CD8-positive, alpha-beta memory T cell (primary cell): ENCODE measurements around the gene SPCS1. TPM values are rescaled to one million over a fixed set of nuclear protein-coding genes. Genes with fewer than 3 reads are reported as not detected.
A peak's percentile ranks its signal among the peaks of the same experiment; 100 is the strongest.

Experiments
- CTCF ChIA-PET: fragments of 350-600 bp; sonication (Branson Sonifier 250); formaldehyde crosslinking; loops from one replicate; lab custom pipeline; 2021; ENCODE audit warnings: antibody characterized with exemption; lab: Charles Lee
- POLR2A ChIA-PET: fragments of 350-600 bp; sonication (Branson Sonifier 250); formaldehyde crosslinking; loops from one replicate; lab custom pipeline; 2021; ENCODE audit warnings: antibody characterized with exemption; lab: Charles Lee
- DNase-seq, 5 donors: peaks; one replicate each; pipeline versions ENCODE4 v3.0.0 to v3.0.0-alpha.2; 2020 to 2022; ENCODE audit warnings: mixed read lengths in 1 of 5
- H3K27ac ChIP-seq: one replicate; pipeline ENCODE4 v1.7.0; 2013; ENCODE audit warnings: low read depth, mild to moderate bottlenecking, low read length, moderate library complexity
- H3K27me3 ChIP-seq: 2 replicates; pipeline ENCODE4 v1.7.0; 2013; ENCODE audit warnings: low read length, mild to moderate bottlenecking; ENCODE audit not compliant: insufficient read depth, poor library complexity, severe bottlenecking
- H3K36me3 ChIP-seq: 2 replicates; pipeline ENCODE4 v1.7.0; 2013; ENCODE audit warnings: mild to moderate bottlenecking, low read length, moderate library complexity; ENCODE audit not compliant: insufficient read depth
- H3K4me1 ChIP-seq: 2 replicates; pipeline ENCODE4 v1.7.0; 2013; ENCODE audit warnings: mild to moderate bottlenecking, low read length, moderate library complexity; ENCODE audit not compliant: insufficient read depth
- H3K4me3 ChIP-seq: 2 replicates; pipeline ENCODE4 v1.7.0; 2013; ENCODE audit warnings: mild to moderate bottlenecking, low read length
- H3K9me3 ChIP-seq: 2 replicates; pipeline ENCODE4 v1.7.0; 2013; ENCODE audit warnings: mild to moderate bottlenecking, low read length
- H3K27ac Mint-ChIP-seq, 8 donors: one replicate each; pipeline ENCODE4 v1.8.0; 2020 to 2021; ENCODE audit warnings: mixed read lengths in 8 of 8, mild to moderate bottlenecking in 6 of 8, inconsistent platforms in 3 of 8, moderate library complexity in 3 of 8
- H3K27me3 Mint-ChIP-seq, 2 donors: one replicate each; pipeline ENCODE4 v1.8.0; 2020 to 2021; ENCODE audit warnings: mixed read lengths in 2 of 2, mild to moderate bottlenecking in 1 of 2, moderate library complexity in 1 of 2
- H3K36me3 Mint-ChIP-seq, 3 donors: one replicate each; pipeline ENCODE4 v1.8.0; 2020 to 2021; ENCODE audit warnings: mixed read lengths in 3 of 3, inconsistent platforms in 1 of 3, mild to moderate bottlenecking in 1 of 3
- H3K4me1 Mint-ChIP-seq, 3 donors: one replicate each; pipeline ENCODE4 v1.8.0; 2020 to 2021; ENCODE audit warnings: mixed read lengths in 3 of 3, inconsistent platforms in 1 of 3, mild to moderate bottlenecking in 1 of 3
- H3K4me3 Mint-ChIP-seq, 7 donors: one replicate each; pipeline ENCODE4 v1.8.0; 2020 to 2021; ENCODE audit warnings: mixed read lengths in 7 of 7, mild to moderate bottlenecking in 6 of 7, moderate library complexity in 4 of 7, inconsistent platforms in 2 of 7
- H3K9me3 Mint-ChIP-seq, 5 donors: one replicate each; pipeline ENCODE4 v1.8.0; 2020 to 2022; ENCODE audit warnings: mixed read lengths in 5 of 5, mild to moderate bottlenecking in 3 of 5, moderate library complexity in 2 of 5, inconsistent platforms in 1 of 5
- polyA plus RNA-seq: library from polyadenylated mRNA; unstranded; fragments of 300-500 nt; fragmentation: Illumina TruSeq; gene quantifications from one replicate; pipeline ENCODE4 v1.2.3, GENCODE V29; 2021
- total RNA-seq, 2 experiments: library from RNA; stranded (reverse); gene quantifications; one replicate each; pipeline ENCODE4 v1.2.3, GENCODE V29; 2021

Gene SPCS1
- total and polyA plus RNA-seq, 3 experiments from 2014 or later: 154 to 357 (median 156) TPM

- Histone ChIP-seq H3K27me3 (no peaks in the 10 kb centered on the region), H3K36me3 (peaks cover 9% of the 10 kb centered on the region), H3K9me3 (no peaks in the 10 kb centered on the region), H3K4me3 (no peak overlapping the region), H3K4me1 (peaks cover 19% of the 10 kb centered on the region), H3K27ac (no peak overlapping the region)
- DNase-seq: no peak
- ChIA-PET CTCF (no interaction called here), POLR2A (no interaction called here)
- no peaks in the 10 kb centered on the region for H3K27me3 Mint-ChIP-seq
- no peaks in the 10 kb centered on the region for H3K9me3 Mint-ChIP-seq
- H3K4me3 Mint-ChIP-seq: no peak overlapping the region
- H3K4me1 Mint-ChIP-seq: peaks cover 18 to 23% (median 18%) of the 10 kb centered on the region in 3 donors
- H3K27ac Mint-ChIP-seq: peak overlapping the region in 4 of 8 donors; percentile 27 to 51 (median 41)
- H3K36me3 Mint-ChIP-seq: peaks cover 0 to 41% (median 0%) of the 10 kb centered on the region in 3 donors
Measured at GRCh38 chr3:52710512-52710911, 4.6 kb downstream of the SPCS1 start.

- Mint-ChIP-seq H3K27me3 (no peaks in the 10 kb centered on the region), H3K4me1 (peaks cover 6 to 7% (median 7%) of the 10 kb centered on the region in 3 donors), H3K27ac (peak overlapping the region in 5 of 8 donors; percentile 2 to 79 (median 64)), H3K4me3 (no peak overlapping the region), H3K9me3 (no peaks in the 10 kb centered on the region), H3K36me3 (peaks cover 0 to 37% (median 0%) of the 10 kb centered on the region in 3 donors)
- CTCF ChIA-PET: no interaction called here
- Histone ChIP-seq H3K4me1 (peaks cover 8% of the 10 kb centered on the region), H3K4me3 (no peak overlapping the region), H3K36me3 (peaks cover 9% of the 10 kb centered on the region), H3K27ac (no peak overlapping the region), H3K27me3 (no peaks in the 10 kb centered on the region), H3K9me3 (no peaks in the 10 kb centered on the region)
- POLR2A ChIA-PET: no interaction called here
- no peak for DNase-seq
Measured at GRCh38 chr3:52712291-52713212, 6.6 kb downstream of the SPCS1 start.

- Mint-ChIP-seq H3K4me1 (peaks cover 0 to 4% (median 1%) of the 10 kb centered on the region in 3 donors), H3K36me3 (peaks cover 2 to 34% (median 3%) of the 10 kb centered on the region in 3 donors), H3K27ac (no peak overlapping the region), H3K9me3 (peaks cover 0 to 2% (median 1%) of the 10 kb centered on the region in 5 donors), H3K4me3 (no peak overlapping the region), H3K27me3 (no peaks in the 10 kb centered on the region)
- DNase-seq: no peak
- no peak overlapping the region for H3K27ac ChIP-seq
- H3K27me3 ChIP-seq: no peaks in the 10 kb centered on the region
- no peaks in the 10 kb centered on the region for H3K9me3 ChIP-seq
- H3K4me3 ChIP-seq: no peak overlapping the region
- H3K4me1 ChIP-seq: no peaks in the 10 kb centered on the region
- ChIA-PET CTCF (no interaction called here), POLR2A (no interaction called here)
- no peaks in the 10 kb centered on the region for H3K36me3 ChIP-seq
Measured at GRCh38 chr3:52714335-52715302, 8.7 kb downstream of the SPCS1 start.

- Histone ChIP-seq H3K36me3 (no peaks in the 10 kb centered on the region), H3K27ac (no peak overlapping the region), H3K4me3 (no peak overlapping the region), H3K4me1 (peaks cover 11% of the 10 kb centered on the region), H3K9me3 (no peaks in the 10 kb centered on the region), H3K27me3 (no peaks in the 10 kb centered on the region)
- Mint-ChIP-seq H3K27ac (peak overlapping the region in 1 of 8 donors; percentile 30), H3K36me3 (peaks cover 4 to 37% (median 10%) of the 10 kb centered on the region in 3 donors), H3K9me3 (peaks cover 0 to 8% (median 3%) of the 10 kb centered on the region in 5 donors), H3K4me3 (no peak overlapping the region), H3K4me1 (peaks cover 8 to 13% (median 12%) of the 10 kb centered on the region in 3 donors), H3K27me3 (no peaks in the 10 kb centered on the region)
- DNase-seq: no peak
- ChIA-PET POLR2A (no interaction called here), CTCF (no interaction called here)
Measured at GRCh38 chr3:52715714-52716305, 9.9 kb downstream of the SPCS1 start.

- CTCF ChIA-PET: no interaction called here
- Histone ChIP-seq H3K9me3 (no peaks in the 10 kb centered on the region), H3K27me3 (no peaks in the 10 kb centered on the region), H3K27ac (no peak overlapping the region), H3K4me3 (no peak overlapping the region), H3K36me3 (no peaks in the 10 kb centered on the region), H3K4me1 (peaks cover 23% of the 10 kb centered on the region)
- POLR2A ChIA-PET: no interaction called here
- Mint-ChIP-seq H3K9me3 (peaks cover 0 to 8% (median 3%) of the 10 kb centered on the region in 5 donors), H3K4me1 (peaks cover 18 to 23% (median 22%) of the 10 kb centered on the region in 3 donors), H3K36me3 (peaks cover 7 to 35% (median 16%) of the 10 kb centered on the region in 3 donors), H3K4me3 (no peak overlapping the region), H3K27ac (peak overlapping the region in 1 of 8 donors; percentile 62), H3K27me3 (no peaks in the 10 kb centered on the region)
- no peak for DNase-seq
Measured at GRCh38 chr3:52719618-52720017, 13.7 kb downstream of the SPCS1 start.

GRCh38 chr3:52721002-52721729 lies 15.3 kb downstream of the SPCS1 start:
- Mint-ChIP-seq H3K27me3 (no peaks in the 10 kb centered on the region), H3K9me3 (peaks cover 0 to 8% (median 3%) of the 10 kb centered on the region in 5 donors), H3K4me3 (peak overlapping the region in 4 of 7 donors; percentile 24 to 53 (median 44)), H3K4me1 (peaks cover 18 to 23% (median 22%) of the 10 kb centered on the region in 3 donors), H3K27ac (peak overlapping the region; percentile 27 to 88 (median 73)), H3K36me3 (peaks cover 7 to 35% (median 16%) of the 10 kb centered on the region in 3 donors)
- H3K4me1 ChIP-seq: peaks cover 23% of the 10 kb centered on the region
- ChIA-PET CTCF (no interaction called here), POLR2A (no interaction called here)
- no peak overlapping the region for H3K27ac ChIP-seq
- peak in 1 of 5 donors; percentile 41 for DNase-seq
- H3K4me3 ChIP-seq: no peak overlapping the region
- no peaks in the 10 kb centered on the region for H3K27me3 ChIP-seq
- no peaks in the 10 kb centered on the region for H3K36me3 ChIP-seq
- H3K9me3 ChIP-seq: no peaks in the 10 kb centered on the region

GRCh38 chr3:52721730-52722008 lies 15.8 kb downstream of the SPCS1 start:
- no peak overlapping the region for H3K4me3 Mint-ChIP-seq
- Histone ChIP-seq H3K36me3 (no peaks in the 10 kb centered on the region), H3K27me3 (no peaks in the 10 kb centered on the region), H3K27ac (no peak overlapping the region), H3K4me1 (peaks cover 23% of the 10 kb centered on the region), H3K9me3 (no peaks in the 10 kb centered on the region), H3K4me3 (no peak overlapping the region)
- peaks cover 16 to 23% (median 22%) of the 10 kb centered on the region in 3 donors for H3K4me1 Mint-ChIP-seq
- H3K27ac Mint-ChIP-seq: no peak overlapping the region
- H3K36me3 Mint-ChIP-seq: peaks cover 7 to 30% (median 16%) of the 10 kb centered on the region in 3 donors
- POLR2A ChIA-PET: no interaction called here
- CTCF ChIA-PET: no interaction called here
- no peak for DNase-seq
- no peaks in the 10 kb centered on the region for H3K27me3 Mint-ChIP-seq
- H3K9me3 Mint-ChIP-seq: peaks cover 0 to 8% (median 3%) of the 10 kb centered on the region in 5 donors
